AG10803 (cell line): Measurements from ENCODE around the gene GALNT9.

Experiments used
- DNase-seq: peaks from one replicate; pipeline ENCODE4 v3.0.0; 2010; ENCODE audit warnings: low read depth
- H3K4me3 ChIP-seq: 2 replicates; pipeline ENCODE4 v1.5.1; 2011; ENCODE audit warnings: mild to moderate bottlenecking, low read length, control low read depth
- TF ChIP-seq, protein P1 (sequence below): conservative IDR thresholded peaks from 2 replicates; pipeline ENCODE4 v1.5.1; 2011; ENCODE audit warnings: mild to moderate bottlenecking, low read length, control low read depth, inconsistent platforms

GALNT9 gene

DNA sequence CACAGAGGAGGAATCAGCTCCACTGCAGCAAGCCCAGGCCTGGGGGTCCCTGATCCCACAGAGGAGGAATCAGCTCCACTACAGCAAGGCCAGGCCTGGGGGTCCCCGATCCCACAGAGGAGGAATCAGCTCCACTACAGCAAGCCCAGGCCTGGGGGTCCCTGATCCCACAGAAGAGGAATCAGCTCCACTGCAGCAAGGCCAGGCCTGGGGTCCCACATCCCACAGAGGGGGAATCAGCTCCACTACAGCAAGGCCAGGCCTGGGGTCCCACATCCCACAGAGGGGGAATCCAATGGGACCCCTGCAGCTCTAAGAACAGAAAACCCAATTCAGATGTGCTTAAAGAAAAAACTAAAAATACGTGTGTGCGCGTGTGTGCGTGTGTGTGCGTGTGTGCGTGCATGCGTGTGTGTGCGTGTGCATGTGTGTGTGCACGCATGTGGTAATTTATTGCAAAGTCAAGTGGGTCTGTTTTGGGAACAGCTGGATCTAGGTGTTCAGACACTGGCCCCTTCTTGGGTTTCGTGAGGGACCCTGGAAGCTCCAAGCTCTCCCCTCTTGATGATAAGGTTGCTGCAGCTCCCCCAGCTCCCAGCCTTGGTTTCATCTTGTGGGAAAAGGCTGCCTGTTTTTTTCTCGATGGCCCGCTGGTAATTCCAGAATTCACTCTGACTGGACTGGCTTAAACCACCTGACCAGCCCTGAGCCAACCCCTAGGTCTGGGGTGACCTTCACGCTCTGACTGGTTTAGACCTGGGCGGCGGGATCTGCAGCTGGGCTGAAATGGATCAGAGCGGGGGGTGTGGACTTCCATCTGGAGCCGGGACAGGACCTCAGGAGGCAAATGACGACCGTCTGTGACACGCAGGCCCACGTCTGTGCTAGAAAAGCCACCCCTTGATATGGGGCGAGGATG, 47.1 kb downstream of the GALNT9 start:
- TF ChIP-seq, protein P1, sequence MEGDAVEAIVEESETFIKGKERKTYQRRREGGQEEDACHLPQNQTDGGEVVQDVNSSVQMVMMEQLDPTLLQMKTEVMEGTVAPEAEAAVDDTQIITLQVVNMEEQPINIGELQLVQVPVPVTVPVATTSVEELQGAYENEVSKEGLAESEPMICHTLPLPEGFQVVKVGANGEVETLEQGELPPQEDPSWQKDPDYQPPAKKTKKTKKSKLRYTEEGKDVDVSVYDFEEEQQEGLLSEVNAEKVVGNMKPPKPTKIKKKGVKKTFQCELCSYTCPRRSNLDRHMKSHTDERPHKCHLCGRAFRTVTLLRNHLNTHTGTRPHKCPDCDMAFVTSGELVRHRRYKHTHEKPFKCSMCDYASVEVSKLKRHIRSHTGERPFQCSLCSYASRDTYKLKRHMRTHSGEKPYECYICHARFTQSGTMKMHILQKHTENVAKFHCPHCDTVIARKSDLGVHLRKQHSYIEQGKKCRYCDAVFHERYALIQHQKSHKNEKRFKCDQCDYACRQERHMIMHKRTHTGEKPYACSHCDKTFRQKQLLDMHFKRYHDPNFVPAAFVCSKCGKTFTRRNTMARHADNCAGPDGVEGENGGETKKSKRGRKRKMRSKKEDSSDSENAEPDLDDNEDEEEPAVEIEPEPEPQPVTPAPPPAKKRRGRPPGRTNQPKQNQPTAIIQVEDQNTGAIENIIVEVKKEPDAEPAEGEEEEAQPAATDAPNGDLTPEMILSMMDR: no peak
- DNase-seq: no peak
- H3K4me3 ChIP-seq: no peak overlapping the region

GRCh38 chr12:132281038-132281437, 48.4 kb downstream of the GALNT9 start:
- no peak for DNase-seq
- no peak overlapping the region for H3K4me3 ChIP-seq
- TF ChIP-seq, protein P1: no peak

- TF ChIP-seq, protein P1: no peak
- H3K4me3 ChIP-seq: no peak overlapping the region
- no peak for DNase-seq
These were observed 49.0 kb downstream of the GALNT9 start for GRCh38 chr12:132280406-132280805.

DNA sequence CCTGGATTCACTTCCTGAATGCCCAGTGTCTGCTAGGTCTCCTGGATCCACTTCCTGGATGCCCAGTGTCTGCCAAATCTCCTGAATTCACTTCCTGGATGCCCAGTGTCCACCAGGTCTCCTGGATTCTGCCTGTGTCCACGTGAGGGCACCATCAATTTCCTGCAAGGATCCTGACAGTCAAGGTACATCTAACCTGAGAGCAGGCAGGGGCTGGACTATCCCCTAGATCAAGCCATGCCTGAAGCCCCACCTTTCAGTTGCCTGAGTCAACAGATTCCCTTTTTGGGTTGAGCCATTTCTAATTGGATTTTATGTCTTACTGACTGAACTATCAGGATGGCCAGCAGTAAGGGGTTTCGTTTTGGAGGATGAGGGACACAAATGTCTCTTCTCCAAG, 49.5 kb downstream of the GALNT9 start:
- TF ChIP-seq, protein P1: no peak
- DNase-seq: no peak
- no peak overlapping the region for H3K4me3 ChIP-seq

GRCh38 chr12:132279184-132279889, 50.1 kb downstream of the GALNT9 start:
- no peak for DNase-seq
- TF ChIP-seq, protein P1: no peak
- no peak overlapping the region for H3K4me3 ChIP-seq

- TF ChIP-seq, protein P1: no peak
- no peak overlapping the region for H3K4me3 ChIP-seq
- DNase-seq: no peak
These were observed 50.8 kb downstream of the GALNT9 start for GRCh38 chr12:132278401-132279183.
